GM23338 (cell line): ENCODE results near the gene ADIPOR1.

Experiments used
- CREB1 ChIP-seq: fragments of 250-450 bp; sonication (Bioruptor Pico); IDR thresholded peaks from 2 replicates; pipeline ENCODE4 v1.5.0; 2020; ENCODE audit warnings: low read depth, mild to moderate bottlenecking, moderate library complexity
- EZH2 ChIP-seq: fragments of 200-600 bp; sonication (generic); IDR thresholded peaks from one replicate; pipeline ENCODE4 v1.8.0; 2017; ENCODE audit warnings: antibody characterized with exemption, mild to moderate bottlenecking, low read depth; ENCODE audit not compliant: unreplicated experiment
- EZH2phosphoT487 ChIP-seq: fragments of 200-600 bp; sonication (generic); IDR thresholded peaks from one replicate; pipeline ENCODE4 v1.8.1; 2018; ENCODE audit warnings: antibody characterized with exemption; ENCODE audit not compliant: unreplicated experiment
- JUNB ChIP-seq: IDR thresholded peaks from one replicate; pipeline ENCODE4 v1.6.1; 2016; ENCODE audit warnings: antibody characterized with exemption; ENCODE audit not compliant: unreplicated experiment
- POLR2AphosphoS5 ChIP-seq: IDR thresholded peaks from 2 replicates; pipeline ENCODE4 v1.6.1; 2016; ENCODE audit warnings: antibody characterized with exemption, low read depth
- STAT1 ChIP-seq: IDR thresholded peaks from one replicate; pipeline ENCODE4 v1.6.1; 2016; ENCODE audit warnings: antibody characterized with exemption; ENCODE audit not compliant: unreplicated experiment
- ZNF114 ChIP-seq: fragments of 250-450 bp; sonication (Bioruptor Pico); IDR thresholded peaks from 2 replicates; pipeline ENCODE4 v1.5.0; 2020; ENCODE audit warnings: mild to moderate bottlenecking, moderate library complexity
- TF ChIP-seq, protein P1 (sequence below), 2 experiments: fragments of 200-600 bp in 1 of 2; sonication (generic) in 1 of 2; conservative IDR thresholded peaks; 2 replicates each; pipeline versions ENCODE4 v1.5.1 to v1.6.1; 2016 to 2017; ENCODE audit warnings: antibody characterized with exemption in 2 of 2, low read depth in 2 of 2, mild to moderate bottlenecking in 2 of 2, moderate library complexity in 1 of 2
- TF ChIP-seq, protein P2 (sequence below): IDR thresholded peaks from one replicate; pipeline ENCODE4 v1.6.1; 2018; ENCODE audit warnings: antibody characterized with exemption; ENCODE audit not compliant: unreplicated experiment
- TF ChIP-seq, protein P3 (sequence below): IDR thresholded peaks from 2 replicates; pipeline ENCODE4 v1.6.1; 2016; ENCODE audit warnings: antibody characterized with exemption

DNA sequence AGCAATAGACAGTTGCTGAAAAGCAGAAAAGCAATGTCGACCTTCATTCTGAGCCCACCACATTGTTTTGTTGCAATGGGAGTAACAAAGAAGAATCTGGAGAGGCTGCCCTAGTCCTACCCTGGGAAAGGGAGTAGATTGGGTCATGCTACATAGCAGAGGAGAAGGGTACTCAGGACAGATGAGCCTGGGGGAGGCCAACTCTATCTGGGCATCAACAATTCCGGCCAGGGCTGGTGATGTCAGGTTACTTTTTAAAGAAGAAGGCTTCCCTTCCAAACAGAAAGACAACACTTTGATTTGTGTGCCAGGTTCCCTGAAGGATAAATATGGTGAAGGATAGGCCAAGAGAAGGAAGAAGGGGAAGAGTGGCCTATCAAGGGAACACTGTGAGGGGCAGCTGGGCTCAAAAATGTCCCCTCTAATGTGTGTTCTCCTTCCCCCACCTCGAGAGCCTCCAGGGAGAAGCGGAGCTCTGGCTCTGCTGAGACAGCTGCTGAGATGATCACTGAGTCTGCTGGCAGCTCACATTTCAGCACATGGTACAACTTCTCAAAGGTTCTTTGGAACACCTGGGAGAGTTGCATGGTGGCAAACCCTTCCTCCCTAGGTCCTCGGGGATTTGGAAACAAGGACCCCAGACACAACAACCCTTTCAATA lies 3.2 kb upstream of the ADIPOR1 start:
- TF ChIP-seq, protein P1, sequence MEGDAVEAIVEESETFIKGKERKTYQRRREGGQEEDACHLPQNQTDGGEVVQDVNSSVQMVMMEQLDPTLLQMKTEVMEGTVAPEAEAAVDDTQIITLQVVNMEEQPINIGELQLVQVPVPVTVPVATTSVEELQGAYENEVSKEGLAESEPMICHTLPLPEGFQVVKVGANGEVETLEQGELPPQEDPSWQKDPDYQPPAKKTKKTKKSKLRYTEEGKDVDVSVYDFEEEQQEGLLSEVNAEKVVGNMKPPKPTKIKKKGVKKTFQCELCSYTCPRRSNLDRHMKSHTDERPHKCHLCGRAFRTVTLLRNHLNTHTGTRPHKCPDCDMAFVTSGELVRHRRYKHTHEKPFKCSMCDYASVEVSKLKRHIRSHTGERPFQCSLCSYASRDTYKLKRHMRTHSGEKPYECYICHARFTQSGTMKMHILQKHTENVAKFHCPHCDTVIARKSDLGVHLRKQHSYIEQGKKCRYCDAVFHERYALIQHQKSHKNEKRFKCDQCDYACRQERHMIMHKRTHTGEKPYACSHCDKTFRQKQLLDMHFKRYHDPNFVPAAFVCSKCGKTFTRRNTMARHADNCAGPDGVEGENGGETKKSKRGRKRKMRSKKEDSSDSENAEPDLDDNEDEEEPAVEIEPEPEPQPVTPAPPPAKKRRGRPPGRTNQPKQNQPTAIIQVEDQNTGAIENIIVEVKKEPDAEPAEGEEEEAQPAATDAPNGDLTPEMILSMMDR (conservative IDR thresholded peaks at IDR 0.05; ENCODE audit: low read depth in 2 of 2) = no peak
- TF ChIP-seq EZH2 = no peak
- no peak for TF ChIP-seq POLR2AphosphoS5
- TF ChIP-seq, protein P2, sequence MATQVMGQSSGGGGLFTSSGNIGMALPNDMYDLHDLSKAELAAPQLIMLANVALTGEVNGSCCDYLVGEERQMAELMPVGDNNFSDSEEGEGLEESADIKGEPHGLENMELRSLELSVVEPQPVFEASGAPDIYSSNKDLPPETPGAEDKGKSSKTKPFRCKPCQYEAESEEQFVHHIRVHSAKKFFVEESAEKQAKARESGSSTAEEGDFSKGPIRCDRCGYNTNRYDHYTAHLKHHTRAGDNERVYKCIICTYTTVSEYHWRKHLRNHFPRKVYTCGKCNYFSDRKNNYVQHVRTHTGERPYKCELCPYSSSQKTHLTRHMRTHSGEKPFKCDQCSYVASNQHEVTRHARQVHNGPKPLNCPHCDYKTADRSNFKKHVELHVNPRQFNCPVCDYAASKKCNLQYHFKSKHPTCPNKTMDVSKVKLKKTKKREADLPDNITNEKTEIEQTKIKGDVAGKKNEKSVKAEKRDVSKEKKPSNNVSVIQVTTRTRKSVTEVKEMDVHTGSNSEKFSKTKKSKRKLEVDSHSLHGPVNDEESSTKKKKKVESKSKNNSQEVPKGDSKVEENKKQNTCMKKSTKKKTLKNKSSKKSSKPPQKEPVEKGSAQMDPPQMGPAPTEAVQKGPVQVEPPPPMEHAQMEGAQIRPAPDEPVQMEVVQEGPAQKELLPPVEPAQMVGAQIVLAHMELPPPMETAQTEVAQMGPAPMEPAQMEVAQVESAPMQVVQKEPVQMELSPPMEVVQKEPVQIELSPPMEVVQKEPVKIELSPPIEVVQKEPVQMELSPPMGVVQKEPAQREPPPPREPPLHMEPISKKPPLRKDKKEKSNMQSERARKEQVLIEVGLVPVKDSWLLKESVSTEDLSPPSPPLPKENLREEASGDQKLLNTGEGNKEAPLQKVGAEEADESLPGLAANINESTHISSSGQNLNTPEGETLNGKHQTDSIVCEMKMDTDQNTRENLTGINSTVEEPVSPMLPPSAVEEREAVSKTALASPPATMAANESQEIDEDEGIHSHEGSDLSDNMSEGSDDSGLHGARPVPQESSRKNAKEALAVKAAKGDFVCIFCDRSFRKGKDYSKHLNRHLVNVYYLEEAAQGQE = no peak
- TF ChIP-seq, protein P3, sequence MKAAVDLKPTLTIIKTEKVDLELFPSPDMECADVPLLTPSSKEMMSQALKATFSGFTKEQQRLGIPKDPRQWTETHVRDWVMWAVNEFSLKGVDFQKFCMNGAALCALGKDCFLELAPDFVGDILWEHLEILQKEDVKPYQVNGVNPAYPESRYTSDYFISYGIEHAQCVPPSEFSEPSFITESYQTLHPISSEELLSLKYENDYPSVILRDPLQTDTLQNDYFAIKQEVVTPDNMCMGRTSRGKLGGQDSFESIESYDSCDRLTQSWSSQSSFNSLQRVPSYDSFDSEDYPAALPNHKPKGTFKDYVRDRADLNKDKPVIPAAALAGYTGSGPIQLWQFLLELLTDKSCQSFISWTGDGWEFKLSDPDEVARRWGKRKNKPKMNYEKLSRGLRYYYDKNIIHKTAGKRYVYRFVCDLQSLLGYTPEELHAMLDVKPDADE = no peak
- no peak for TF ChIP-seq EZH2phosphoT487
- TF ChIP-seq JUNB = no peak
- TF ChIP-seq CREB1 = no peak
- TF ChIP-seq STAT1 = no peak
- no peak for TF ChIP-seq ZNF114 (CRISPR knock-in tag)
